Endothelial cell of umbilical vein (primary cell): Measurements from ENCODE around the gene CTNND2. TPM values are rescaled to one million over a fixed set of nuclear protein-coding genes. Genes with fewer than 3 reads are reported as not detected.

Experiments used
- BruUV-seq: library from RNA; stranded (reverse); fragments of 400-500 nt; replicated peaks from 2 replicates; lab custom pipeline; 2021; lab: Mats Ljungman, UMichigan
- CTCF ChIA-PET: fragments of 300-600, 350-600 bp; sonication (Branson Sonifier 250); formaldehyde crosslinking; loops from one replicate; lab custom pipeline; 2021; ENCODE audit warnings: antibody characterized with exemption, inconsistent platforms; lab: Charles Lee
- POLR2A ChIA-PET: fragments of 300-600, 350-600 bp; sonication (Branson Sonifier 250); formaldehyde crosslinking; loops from one replicate; lab custom pipeline; 2021; ENCODE audit warnings: antibody characterized with exemption, inconsistent platforms; lab: Charles Lee
- DNase-seq: peaks from one replicate; pipeline ENCODE4 v3.0.0-alpha.2; 2011; ENCODE audit warnings: low read depth, low spot score
- FAIRE-seq: peaks from 2 replicates; lab custom pipeline; 2011; peaks lifted over from hg19 to GRCh38; lab: Jason Lieb, UNC
- H2AFZ ChIP-seq: 2 replicates; pipeline ENCODE4 v1.6.0; 2012; ENCODE audit warnings: low read depth, low read length, control low read depth, inconsistent platforms
- H3K27ac ChIP-seq: 2 replicates; pipeline ENCODE4 v1.5.1; 2011; ENCODE audit warnings: low read depth, mild to moderate bottlenecking, control low read depth, low read length, moderate library complexity; ENCODE audit not compliant: insufficient read depth
- H3K27me3 ChIP-seq, 2 experiments: 2 replicates each; pipeline versions ENCODE4 v1.6.0 to v1.6.1; 2011; ENCODE audit warnings: low read length in 2 of 2, mixed read lengths in 1 of 2; ENCODE audit not compliant: control insufficient read depth in 2 of 2, insufficient read depth in 2 of 2
- H3K36me3 ChIP-seq, 2 experiments: 2 replicates in 1 of 2; 3 replicates in 1 of 2; pipeline ENCODE4 v1.5.1; 2011; ENCODE audit warnings: low read length in 2 of 2, mild to moderate bottlenecking in 1 of 2, moderate library complexity in 1 of 2; ENCODE audit not compliant: control insufficient read depth in 2 of 2, insufficient read depth in 2 of 2; ENCODE audit errors: extremely low read depth in 1 of 2
- H3K4me1 ChIP-seq: 3 replicates; pipeline ENCODE4 v1.5.1; 2011; ENCODE audit warnings: mild to moderate bottlenecking, low read length; ENCODE audit not compliant: control insufficient read depth, insufficient read depth; ENCODE audit errors: extremely low read depth
- H3K4me2 ChIP-seq: 2 replicates; pipeline ENCODE4 v1.6.1; 2011; ENCODE audit warnings: low read length, control low read depth, mixed read lengths; ENCODE audit not compliant: insufficient read depth
- H3K4me3 ChIP-seq, 3 experiments: fragments of 200-600 bp in 1 of 3; sonication (generic), shearing (Covaris generic) in 1 of 3; replicated peaks in 1 of 3; 2 replicates each; pipeline ENCODE4 v1.5.1; 2011 to 2016; ENCODE audit warnings: control low read depth in 3 of 3, low read length in 3 of 3, mild to moderate bottlenecking in 2 of 3, inconsistent platforms in 1 of 3, low read depth in 1 of 3, moderate library complexity in 1 of 3; ENCODE audit not compliant: insufficient read depth in 1 of 3
- H3K79me2 ChIP-seq: 2 replicates; pipeline ENCODE4 v1.6.0; 2012; ENCODE audit warnings: low read length, inconsistent platforms; ENCODE audit not compliant: control insufficient read depth, insufficient read depth
- H3K9ac ChIP-seq: replicated peaks from 2 replicates; pipeline ENCODE3; 2011; ENCODE audit warnings: low read length, control low read depth; ENCODE audit not compliant: insufficient read depth; ENCODE audit errors: extremely low read depth
- H3K9me1 ChIP-seq: replicated peaks from 3 replicates; pipeline ENCODE4 v1.6.0; 2011; ENCODE audit warnings: mild to moderate bottlenecking, low read length; ENCODE audit not compliant: control insufficient read depth, insufficient read depth; ENCODE audit errors: extremely low read depth
- H3K9me3 ChIP-seq: replicated peaks from 2 replicates; pipeline ENCODE4 v1.5.1; 2012; ENCODE audit warnings: low read length, inconsistent platforms; ENCODE audit not compliant: control insufficient read depth, insufficient read depth
- H4K20me1 ChIP-seq: replicated peaks from 2 replicates; pipeline ENCODE3; 2011; ENCODE audit warnings: mild to moderate bottlenecking, low read length; ENCODE audit not compliant: control insufficient read depth, insufficient read depth; ENCODE audit errors: extremely low read depth
- CTCF ChIP-seq, 2 donors: IDR thresholded peaks; 1 replicate in 1 of 2; 2 replicates in 1 of 2; pipeline ENCODE4 v1.5.1; 2011; ENCODE audit warnings: low read length in 2 of 2, mild to moderate bottlenecking in 2 of 2, moderate library complexity in 2 of 2, control low read depth in 1 of 2, inconsistent platforms in 1 of 2, low read depth in 1 of 2; ENCODE audit not compliant: insufficient read depth in 1 of 2; ENCODE audit errors: extremely low read depth in 1 of 2
- EZH2 ChIP-seq: IDR thresholded peaks from 2 replicates; pipeline ENCODE4 v1.6.1; 2012; ENCODE audit warnings: borderline replicate concordance, low read depth, mild to moderate bottlenecking, moderate library complexity, low read length, inconsistent platforms; ENCODE audit not compliant: severe bottlenecking
- GATA2 ChIP-seq: IDR thresholded peaks from 2 replicates; pipeline ENCODE4 v1.7.0; 2011; ENCODE audit warnings: low read depth, mild to moderate bottlenecking, moderate library complexity, mixed read lengths, low read length; ENCODE audit not compliant: insufficient read length, insufficient read depth
- JUN ChIP-seq: IDR thresholded peaks from 2 replicates; pipeline ENCODE4 v1.6.1; 2011; ENCODE audit warnings: borderline replicate concordance, low read depth; ENCODE audit not compliant: insufficient read length, insufficient read depth
- MYC ChIP-seq: IDR thresholded peaks from one replicate; pipeline ENCODE4 v1.6.1; 2011; ENCODE audit warnings: mild to moderate bottlenecking, low read depth, low read length
- POLR2A ChIP-seq: IDR thresholded peaks from 2 replicates; pipeline ENCODE4 v1.6.1; 2012; ENCODE audit warnings: low read depth, mild to moderate bottlenecking, control low read depth, low read length
- POLR2AphosphoS5 ChIP-seq: IDR thresholded peaks from 2 replicates; pipeline ENCODE4 v1.6.1; 2012; ENCODE audit warnings: low read depth, mild to moderate bottlenecking, control low read depth, low read length, moderate library complexity; ENCODE audit not compliant: insufficient read depth
- dilution Hi-C: fragments of 300-500 bp; cut with MboI; formaldehyde crosslinking; loops from one replicate; pipeline ENCODE4 v1.15.0; 2019; ENCODE audit warnings: low sequenced_read_pairs; ENCODE audit not compliant: extremely low pct_ligation_motif_present
- intact Hi-C: fragments of 100-400 bp; cut with micrococcal nuclease; formaldehyde crosslinking; loops from one replicate; pipeline ENCODE4 v1.10.0; 2022
- polyA plus RNA-seq, 4 experiments: library from polyadenylated mRNA; depleted of rRNA in 3 of 4; stranded (reverse) in 3 of 4; unstranded in 1 of 4; fragments of >200 nt; gene quantifications; 2 replicates each; pipeline versions ENCODE4 v1.2.1 to v1.2.3, GENCODE V29; 2011 to 2012; ENCODE audit warnings: missing spikeins in 1 of 4
- total RNA-seq: library from RNA; stranded (reverse); gene quantifications from 2 replicates; pipeline ENCODE4 v1.2.3, GENCODE V29; 2021

CTNND2 gene
- total and polyA plus RNA-seq, 2 donors (not counting 3 experiments of a cell fraction or from before 2014, with no cell fraction given): not detected

GRCh38 chr5:11027660-11028059 is 876.6 kb downstream of the CTNND2 start:
- no peak overlapping the region for H3K27ac ChIP-seq
- CTCF ChIA-PET: interaction anchor here (2.0 kb wide), 1 partner anchor 19 kb away, joined by 4 read pairs; no protein-coding TSS in a partner anchor
- FAIRE-seq: no peak
- H3K9me3 ChIP-seq: no peaks in the 10 kb centered on the region
- TF ChIP-seq CTCF (IDR thresholded peaks at IDR 0.05; ENCODE audit: extremely low read depth in 1 of 2, insufficient read depth in 1 of 2, low read depth in 1 of 2, low read length in 2 of 2) (no peak), JUN (no peak), POLR2A (no peak), GATA2 (no peak), MYC (no peak), EZH2 (no peak), POLR2AphosphoS5 (no peak)
- no peak overlapping the region for H3K4me3 ChIP-seq
- no peaks in the 10 kb centered on the region for H3K27me3 ChIP-seq
- H3K4me1 ChIP-seq: no peaks in the 10 kb centered on the region
- no peak overlapping the region for H3K9ac ChIP-seq
- dilution Hi-C loops: no loop called here
- no peaks in the 10 kb centered on the region for H3K79me2 ChIP-seq
- no peak for DNase-seq
- H4K20me1 ChIP-seq: no peaks in the 10 kb centered on the region
- no TSS peak for BruUV-seq
- no peak overlapping the region for H2AFZ ChIP-seq
- intact Hi-C loops: no loop called here
- H3K9me1 ChIP-seq: no peaks in the 10 kb centered on the region
- no peaks in the 10 kb centered on the region for H3K36me3 ChIP-seq
- H3K4me2 ChIP-seq: no peak overlapping the region
- POLR2A ChIA-PET: no interaction called here
